MM.1S (cell line): ENCODE measurements around the gene TBL1X.

Experiments used
- CTCF ChIP-seq: fragments of 300-600 bp; sonication (generic); IDR thresholded peaks from 2 replicates; pipeline ENCODE4 v1.5.1; 2016; ENCODE audit warnings: antibody characterized with exemption, low read length, mixed read lengths
- EZH2 ChIP-seq: fragments of 300-600 bp; sonication (generic); optimal IDR thresholded peaks from 2 replicates; pipeline ENCODE3; 2017; ENCODE audit warnings: low read depth, mild to moderate bottlenecking, antibody characterized with exemption, low read length, mixed read lengths

DNA sequence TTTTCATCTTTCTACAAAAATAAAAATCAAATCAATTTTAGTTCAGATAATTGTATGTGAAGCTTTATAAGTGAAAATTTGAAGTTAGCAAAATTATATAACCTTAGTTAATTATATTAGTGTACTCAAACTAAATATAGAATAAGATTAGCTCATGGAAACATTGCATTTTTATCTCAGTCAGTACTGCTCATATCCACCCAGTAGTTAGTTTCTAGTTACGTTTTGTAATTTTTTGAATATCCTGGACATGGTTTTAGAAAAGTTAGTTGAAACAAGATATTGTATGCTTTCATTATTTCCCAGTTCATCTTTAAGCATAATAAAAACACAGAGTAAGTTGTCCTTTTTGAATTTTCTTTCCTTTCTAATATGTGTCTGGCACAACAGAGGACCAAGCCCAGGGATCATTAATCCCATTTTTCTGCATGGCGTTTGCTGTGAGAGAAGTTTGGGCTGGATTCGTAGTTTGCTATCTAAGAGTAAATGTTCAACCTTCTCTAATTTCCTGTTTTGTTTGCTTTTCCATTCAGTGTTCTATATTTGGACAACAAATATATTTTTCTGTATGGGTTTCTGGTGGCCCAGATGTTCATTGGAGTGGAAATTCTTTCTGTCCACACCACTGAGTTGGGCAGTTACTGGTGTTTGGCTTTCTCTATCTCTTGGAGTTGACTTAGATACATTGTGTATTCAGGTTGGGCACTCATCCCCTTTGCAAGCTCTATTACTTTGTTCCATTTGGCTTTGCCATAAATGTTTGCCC lies 12.1 kb downstream of the TBL1X start:
- TF ChIP-seq CTCF = no peak
- no peak for TF ChIP-seq EZH2
